Measurements from ENCODE around the gene SPIRE1. TPM values are rescaled to one million over a fixed set of nuclear protein-coding genes. Genes with fewer than 3 reads are reported as not detected.

The SPIRE1 gene
- polyA plus RNA-seq, 1 donor from 2014 or later: 22.2 TPM

- Histone ChIP-seq H3K4me2 (ENCODE audit: low read length) (no peak overlapping the region), H3K9me2 (ENCODE audit: insufficient read depth, low read length) (no peaks in the 10 kb centered on the region), H3K4me3 (ENCODE audit: low read length) (no peak overlapping the region), H3K36me3 (ENCODE audit: insufficient read depth, low read length) (no peaks in the 10 kb centered on the region), H2AFZ (ENCODE audit: low read depth, low read length) (no peak overlapping the region), H4K20me1 (ENCODE audit: insufficient read depth) (no peaks in the 10 kb centered on the region), H3K27me3 (ENCODE audit: insufficient read depth, low read depth, low read length) (no peaks in the 10 kb centered on the region), H3F3A (ENCODE audit: insufficient read depth, low read length, poor library complexity, severe bottlenecking) (no peaks in the 10 kb centered on the region), H3K27ac (ENCODE audit: low read length) (no peak overlapping the region), H3K9ac (ENCODE audit: low read length) (no peak overlapping the region), H3K9me3 (ENCODE audit: low read length) (no peaks in the 10 kb centered on the region), H3K79me2 (replicated peaks; ENCODE audit: insufficient read depth, low read length) (peaks cover 3% of the 10 kb centered on the region)
- no peak for TF ChIP-seq SMC3 (conservative IDR thresholded peaks at IDR 0.05; ENCODE audit: poor library complexity)
- TF ChIP-seq MXI1 (conservative IDR thresholded peaks at IDR 0.05; ENCODE audit: poor library complexity, severe bottlenecking): no peak
- TF ChIP-seq EZH2 (IDR thresholded peaks at IDR 0.05; ENCODE audit: borderline replicate concordance, insufficient read depth, low read length, poor library complexity, severe bottlenecking): no peak
- no peak for TF ChIP-seq POLR2AphosphoS5 (IDR thresholded peaks at IDR 0.05)
Measured at GRCh38 chr18:12592597-12593127, 65.2 kb downstream of the SPIRE1 start.

- no peaks in the 10 kb centered on the region for H4K20me1 ChIP-seq (ENCODE audit: insufficient read depth)
- no peaks in the 10 kb centered on the region for H3K9me3 ChIP-seq (ENCODE audit: low read length)
- no peaks in the 10 kb centered on the region for H3K36me3 ChIP-seq (ENCODE audit: insufficient read depth, low read length)
- no peaks in the 10 kb centered on the region for H3K27me3 ChIP-seq (ENCODE audit: insufficient read depth, low read depth, low read length)
- TF ChIP-seq TAF1 (IDR thresholded peaks at IDR 0.05; ENCODE audit: low read depth) (no peak), EZH2 (IDR thresholded peaks at IDR 0.05; ENCODE audit: borderline replicate concordance, insufficient read depth, low read length, poor library complexity, severe bottlenecking) (no peak), RAD21 (conservative IDR thresholded peaks at IDR 0.05) (no peak), CTCF (IDR thresholded peaks at IDR 0.05; ENCODE audit: poor library complexity, severe bottlenecking) (no peak), SMC3 (conservative IDR thresholded peaks at IDR 0.05; ENCODE audit: poor library complexity) (no peak), REST (IDR thresholded peaks at IDR 0.05; ENCODE audit: borderline replicate concordance) (no peak), MXI1 (conservative IDR thresholded peaks at IDR 0.05; ENCODE audit: poor library complexity, severe bottlenecking) (no peak)
- peaks cover 2% of the 10 kb centered on the region for H3K79me2 ChIP-seq (replicated peaks; ENCODE audit: insufficient read depth, low read length)
- H3K9ac ChIP-seq (ENCODE audit: low read length): no peak overlapping the region
- no peak overlapping the region for H3K4me2 ChIP-seq (ENCODE audit: low read length)
- no peaks in the 10 kb centered on the region for H3F3A ChIP-seq (ENCODE audit: insufficient read depth, low read length, poor library complexity, severe bottlenecking)
- H2AFZ ChIP-seq (ENCODE audit: low read depth, low read length): no peak overlapping the region
- H3K4me3 ChIP-seq (ENCODE audit: low read length): no peak overlapping the region
- no peak overlapping the region for H3K27ac ChIP-seq (ENCODE audit: low read length)
- H3K9me2 ChIP-seq (ENCODE audit: insufficient read depth, low read length): no peaks in the 10 kb centered on the region
Measured at GRCh38 chr18:12589448-12589847, 68.5 kb downstream of the SPIRE1 start.

GRCh38 chr18:12586956-12587355 lies 71.0 kb downstream of the SPIRE1 start:
- no peak overlapping the region for H3K4me3 ChIP-seq (ENCODE audit: low read length)

More at GRCh38 chr18:12586956-12587355, 71.0 kb downstream of the SPIRE1 start:
- H3K9me3 ChIP-seq (ENCODE audit: low read length): no peaks in the 10 kb centered on the region
- H3F3A ChIP-seq (ENCODE audit: insufficient read depth, low read length, poor library complexity, severe bottlenecking): no peaks in the 10 kb centered on the region
- no peak overlapping the region for H3K4me2 ChIP-seq (ENCODE audit: low read length)
- no peaks in the 10 kb centered on the region for H3K9me2 ChIP-seq (ENCODE audit: insufficient read depth, low read length)
- peaks cover 2% of the 10 kb centered on the region for H3K79me2 ChIP-seq (replicated peaks; ENCODE audit: insufficient read depth, low read length)
- TF ChIP-seq EZH2 (IDR thresholded peaks at IDR 0.05; ENCODE audit: borderline replicate concordance, insufficient read depth, low read length, poor library complexity, severe bottlenecking) (no peak), TAF1 (IDR thresholded peaks at IDR 0.05; ENCODE audit: low read depth) (no peak), CTCF (IDR thresholded peaks at IDR 0.05; ENCODE audit: poor library complexity, severe bottlenecking) (no peak), EP300 (conservative IDR thresholded peaks at IDR 0.05; ENCODE audit: poor library complexity, severe bottlenecking) (no peak), POLR2AphosphoS5 (IDR thresholded peaks at IDR 0.05) (no peak), RAD21 (conservative IDR thresholded peaks at IDR 0.05) (no peak), REST (IDR thresholded peaks at IDR 0.05; ENCODE audit: borderline replicate concordance) (no peak), MXI1 (conservative IDR thresholded peaks at IDR 0.05; ENCODE audit: poor library complexity, severe bottlenecking) (no peak), SMC3 (conservative IDR thresholded peaks at IDR 0.05; ENCODE audit: poor library complexity) (no peak)
- no peak overlapping the region for H2AFZ ChIP-seq (ENCODE audit: low read depth, low read length)
- H3K27ac ChIP-seq (ENCODE audit: low read length): no peak overlapping the region
- H3K36me3 ChIP-seq (ENCODE audit: insufficient read depth, low read length): no peaks in the 10 kb centered on the region
- H3K9ac ChIP-seq (ENCODE audit: low read length): no peak overlapping the region
- no peaks in the 10 kb centered on the region for H4K20me1 ChIP-seq (ENCODE audit: insufficient read depth)
- H3K27me3 ChIP-seq (ENCODE audit: insufficient read depth, low read depth, low read length): no peaks in the 10 kb centered on the region

Data from neural cell (in vitro differentiated cells).